ENCODE data around the gene AUP1. TPM values are rescaled to one million over a fixed set of nuclear protein-coding genes. Genes with fewer than 3 reads are reported as not detected.
A peak's percentile ranks its signal among the peaks of the same experiment; 100 is the strongest.

Gene AUP1
- polyA plus RNA-seq, 6 donors from 2014 or later, result 83.3 to 155 (median 99.9) TPM

DNA sequence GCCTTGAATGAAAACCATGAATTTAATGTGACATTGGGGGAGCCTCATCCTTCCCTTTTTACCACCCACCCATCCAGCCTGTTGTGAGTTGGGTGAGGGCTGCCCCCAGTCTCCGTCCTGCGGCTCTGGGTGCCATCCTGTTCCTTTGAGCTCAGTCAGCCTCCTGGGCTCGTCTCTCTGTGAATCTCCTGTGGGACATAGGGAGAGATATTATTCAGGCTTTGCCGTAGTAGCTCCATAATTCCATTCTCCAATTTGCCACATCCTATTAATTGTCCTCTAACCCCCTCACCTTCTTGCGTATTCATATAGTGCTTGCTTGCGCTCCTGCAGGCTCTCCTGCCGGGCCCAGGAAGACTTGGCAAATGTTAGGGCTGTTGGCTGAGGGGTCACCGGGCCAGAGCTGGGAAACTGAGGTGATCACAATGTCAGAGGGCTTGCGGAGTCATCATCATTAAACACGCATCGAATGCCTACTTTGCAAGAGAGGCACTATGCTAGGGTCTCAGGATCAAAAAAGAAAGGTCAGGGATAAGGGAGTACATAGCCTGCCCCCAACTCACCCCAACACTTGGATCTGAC is 2.8 kb downstream of the AUP1 start:
- Mint-ChIP-seq H3K4me3 (peak overlapping the region; percentile 35 to 86 (median 46)), H3K9me3 (no peaks in the 10 kb centered on the region), H3K4me1 (peaks cover 38 to 45% (median 43%) of the 10 kb centered on the region in 3 donors), H3K27ac (peak overlapping the region; percentile 41 to 98 (median 92)), H3K27me3 (peaks cover 7 to 8% (median 7%) of the 10 kb centered on the region in 3 donors), H3K36me3 (peaks cover 16 to 20% of the 10 kb centered on the region in 2 donors)
- ATAC-seq (ENCODE audit: low read depth in 2 of 2) (no peak), DNase-seq (no peak)

DNA sequence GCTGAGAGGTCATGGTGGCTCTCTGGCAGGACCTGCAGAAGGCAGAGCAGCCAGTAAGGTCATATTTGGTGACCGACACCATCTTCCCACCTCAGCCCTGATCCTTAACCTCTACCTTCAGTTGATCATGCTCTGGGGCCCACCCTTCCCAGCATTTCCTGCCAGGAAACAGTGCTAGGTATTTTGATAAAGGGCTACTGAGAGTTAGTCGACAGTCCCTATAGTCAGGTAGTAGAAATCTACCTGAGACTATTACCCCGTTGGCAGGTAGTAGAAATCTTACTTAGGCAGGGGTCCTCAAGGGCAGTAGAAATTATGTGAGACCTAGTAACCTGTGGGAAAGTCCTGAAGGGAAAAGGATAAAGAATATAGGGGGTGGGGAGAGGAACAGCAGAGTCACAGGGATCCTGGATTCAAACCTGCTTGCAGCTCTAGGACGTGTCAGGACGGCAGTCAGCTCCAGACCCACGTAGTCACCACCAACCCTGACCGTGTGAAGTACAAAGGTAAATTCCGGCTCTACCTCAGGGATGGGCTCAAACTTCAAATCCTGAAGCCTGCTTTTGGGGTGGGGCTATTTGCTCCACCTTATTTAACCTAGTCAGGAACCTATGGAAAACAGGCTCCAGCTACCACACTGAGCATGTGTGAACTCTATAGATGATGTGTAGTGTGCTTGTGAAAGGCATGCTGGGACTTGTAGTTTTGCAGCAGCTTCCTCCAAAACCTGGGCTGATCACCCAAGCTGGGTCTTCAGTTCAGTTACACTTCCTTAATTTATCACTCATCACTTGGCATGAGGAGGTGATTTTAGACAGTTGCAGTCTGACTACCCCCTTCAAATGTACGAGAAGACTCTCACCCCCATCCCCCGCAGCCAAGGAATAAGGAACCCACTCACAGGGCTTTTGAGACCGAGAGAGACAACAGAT is 3.5 kb downstream of the AUP1 start, which contains the start of gene DQX1:
Gene DQX1, minus strand, starts transcription at position 515 of the 932 bp plus-strand sequence. Its CDS starts 502 bp downstream, at position 13.
- Mint-ChIP-seq H3K27ac (peak within 1 kb of the TSS; percentile 41 to 98 (median 92)), H3K4me3 (peak within 1 kb of the TSS; percentile 35 to 86 (median 46)), H3K4me1 (peaks cover 30 to 38% (median 37%) of the 10 kb centered on the region in 3 donors), H3K36me3 (peaks cover 16 to 23% of the 10 kb centered on the region in 2 donors), H3K9me3 (no peaks in the 10 kb centered on the region), H3K27me3 (peaks cover 12 to 15% (median 15%) of the 10 kb centered on the region in 3 donors)
- peak; percentile 24 to 32 for ATAC-seq (ENCODE audit: low read depth in 2 of 2)
- DNase-seq, result peak; percentile 69

DNA sequence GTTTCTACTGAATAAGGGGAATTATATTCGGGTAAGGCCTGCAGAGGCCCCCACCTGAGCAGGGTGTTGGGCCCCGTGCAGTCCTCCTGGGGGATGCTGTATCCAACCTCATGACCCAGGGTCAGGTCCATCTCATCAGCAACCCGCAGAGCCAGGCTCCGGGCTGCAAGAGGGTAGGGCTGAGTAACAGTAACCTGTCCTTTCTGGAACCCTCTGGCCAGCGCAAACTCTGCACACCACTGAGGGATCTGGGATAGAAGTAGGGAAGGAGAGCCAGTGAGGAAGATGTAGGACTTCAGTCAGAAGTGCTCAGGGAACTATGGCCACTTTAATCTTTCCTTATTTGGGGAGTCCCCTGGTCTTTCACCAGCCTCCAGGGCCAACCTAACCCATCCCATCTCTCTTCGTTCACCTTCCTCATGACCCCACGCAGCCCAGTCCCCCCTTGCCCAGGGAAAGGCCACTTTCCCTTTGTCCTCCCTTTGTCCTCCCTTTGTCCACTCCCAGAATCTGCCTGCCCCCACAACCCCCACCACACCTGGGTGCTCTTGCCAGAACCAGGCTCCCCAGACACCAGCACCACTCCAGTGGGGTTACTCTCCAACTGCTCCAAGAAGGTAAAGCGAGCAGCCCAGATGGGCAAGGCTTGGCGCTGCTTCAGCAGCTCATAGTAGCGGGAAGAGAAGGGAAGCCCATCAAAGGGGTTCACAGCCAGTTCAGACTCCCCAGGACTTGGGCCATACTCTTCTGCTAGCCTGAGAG is 4.4 kb downstream of the AUP1 start:
- H3K27ac Mint-ChIP-seq, result peak overlapping the region in 1 of 6 donors; percentile 44
- peak overlapping the region in 1 of 8 donors; percentile 4 for H3K4me3 Mint-ChIP-seq
- DNase-seq, result no peak
- H3K9me3 Mint-ChIP-seq, result no peaks in the 10 kb centered on the region
- H3K27me3 Mint-ChIP-seq, result peaks cover 18 to 24% (median 23%) of the 10 kb centered on the region in 3 donors
- no peak for ATAC-seq (ENCODE audit: low read depth in 2 of 2)
- H3K36me3 Mint-ChIP-seq, result peaks cover 16 to 23% of the 10 kb centered on the region in 2 donors
- peaks cover 25 to 32% (median 31%) of the 10 kb centered on the region in 3 donors for H3K4me1 Mint-ChIP-seq

DNA sequence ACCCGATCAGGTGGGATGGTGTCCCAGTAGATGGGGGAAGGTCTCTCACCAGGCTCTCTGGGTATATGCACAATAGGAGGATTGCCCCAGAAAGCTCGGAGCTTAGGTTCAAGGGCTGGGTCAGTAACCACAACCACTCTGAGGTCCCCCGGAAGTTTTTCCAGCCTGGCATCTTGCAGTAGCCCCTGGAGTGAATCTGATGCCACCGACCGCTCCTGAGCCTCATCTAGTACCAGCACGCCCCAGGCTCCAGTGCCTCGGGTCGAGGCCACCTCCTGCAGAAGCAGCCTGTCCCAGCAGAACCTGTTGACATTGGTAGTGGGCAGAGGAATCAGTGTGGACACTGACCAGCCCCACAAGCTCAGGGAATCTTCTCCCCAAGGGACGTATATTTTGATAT is 5.5 kb downstream of the AUP1 start:
- Mint-ChIP-seq H3K27ac (no peak overlapping the region), H3K36me3 (peaks cover 16 to 23% of the 10 kb centered on the region in 2 donors), H3K4me1 (peaks cover 23 to 31% (median 29%) of the 10 kb centered on the region in 3 donors), H3K27me3 (peaks cover 27 to 35% (median 35%) of the 10 kb centered on the region in 3 donors), H3K9me3 (no peaks in the 10 kb centered on the region), H3K4me3 (peak overlapping the region in 1 of 8 donors; percentile 21)
- DNase-seq, result no peak
- ATAC-seq (ENCODE audit: low read depth in 2 of 2), result no peak

DNA sequence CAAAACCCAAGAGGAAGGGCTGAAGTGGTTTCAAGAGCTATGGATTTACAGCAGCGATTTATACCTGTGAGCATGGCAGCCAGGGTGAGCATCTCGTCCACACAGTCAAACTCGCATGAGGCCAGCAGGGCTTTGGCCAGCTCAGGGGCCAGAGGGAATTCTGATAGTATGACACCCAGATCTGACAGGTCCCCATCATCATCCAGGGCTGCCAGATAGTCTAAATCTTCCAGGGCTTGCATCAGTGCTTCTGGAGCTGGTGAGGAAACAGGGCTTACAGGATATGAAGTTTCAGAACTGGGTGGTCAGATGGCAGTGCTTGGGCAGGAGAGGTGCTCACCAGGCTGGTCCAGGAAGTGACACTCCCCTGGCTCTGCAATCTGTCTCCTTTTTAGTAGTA is 7.0 kb downstream of the AUP1 start:
- Mint-ChIP-seq H3K4me3 (no peak overlapping the region), H3K4me1 (peaks cover 14 to 19% (median 15%) of the 10 kb centered on the region in 3 donors), H3K27ac (no peak overlapping the region), H3K36me3 (peaks cover 12 to 23% of the 10 kb centered on the region in 2 donors), H3K9me3 (no peaks in the 10 kb centered on the region), H3K27me3 (peaks cover 42 to 50% (median 50%) of the 10 kb centered on the region in 3 donors)
- DNase-seq, result no peak
- no peak for ATAC-seq (ENCODE audit: low read depth in 2 of 2)

DNA sequence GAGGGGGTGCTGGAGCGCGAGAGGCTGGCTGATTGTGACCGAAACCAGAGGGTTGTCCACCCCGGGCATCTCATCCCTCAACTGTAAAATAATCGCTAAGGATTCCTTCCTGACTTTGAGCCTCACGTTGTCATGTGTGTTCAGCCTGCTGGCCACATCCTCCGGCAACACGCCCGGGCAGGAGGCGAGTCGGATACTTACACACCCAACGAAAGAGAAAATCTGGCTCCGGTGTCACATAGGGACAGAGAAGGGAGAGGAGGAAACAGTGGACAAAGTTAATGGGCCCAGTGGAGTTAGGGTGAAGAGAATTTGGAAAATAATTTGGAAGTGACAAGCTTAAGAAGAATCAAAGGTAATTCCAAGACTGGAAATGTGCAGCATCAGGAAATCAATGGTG is 12.9 kb downstream of the AUP1 start:
- no peak for ATAC-seq (ENCODE audit: low read depth in 2 of 2)

DNA sequence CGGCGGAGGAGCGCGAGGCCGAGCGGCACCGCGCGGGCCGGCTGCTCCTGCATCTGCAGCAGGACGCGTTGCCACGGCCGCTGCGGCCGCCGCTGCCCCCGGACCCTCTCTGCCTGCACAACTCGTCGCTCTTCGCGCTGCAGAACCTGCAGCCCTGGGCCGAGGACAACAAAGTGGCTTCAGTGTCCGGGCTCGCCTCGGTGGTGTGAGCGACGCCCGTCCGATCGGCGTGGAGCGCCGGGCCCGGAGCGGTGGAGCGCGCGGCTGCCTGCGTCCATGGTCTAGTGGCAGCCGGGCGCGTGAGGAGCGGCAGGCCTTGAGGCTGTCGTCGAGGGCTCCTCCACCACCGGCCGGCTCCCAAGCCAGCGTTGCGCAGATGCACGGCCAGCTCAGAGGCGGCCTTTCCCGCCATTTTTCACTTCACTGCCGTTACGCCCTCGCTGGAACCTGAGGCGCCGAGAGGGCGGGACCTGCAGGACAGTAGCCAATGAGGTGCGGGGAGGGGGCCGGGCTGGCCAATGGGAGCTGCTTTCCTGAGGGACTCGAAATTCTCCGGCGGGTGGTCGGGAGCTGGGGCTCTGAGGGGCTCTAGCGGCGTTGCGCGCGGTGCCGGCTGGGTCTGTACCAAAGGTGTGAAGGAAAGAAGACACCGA is 13.4 kb downstream of the AUP1 start:
- Mint-ChIP-seq H3K27me3 (peaks cover 71 to 93% (median 80%) of the 10 kb centered on the region in 3 donors), H3K36me3 (no peaks in the 10 kb centered on the region), H3K4me3 (peak overlapping the region; percentile 70 to 91 (median 86)), H3K9me3 (no peaks in the 10 kb centered on the region), H3K27ac (no peak overlapping the region), H3K4me1 (peaks cover 13 to 27% (median 25%) of the 10 kb centered on the region in 3 donors)
- ATAC-seq (ENCODE audit: low read depth in 2 of 2) (peak; percentile 77 to 79), DNase-seq (peak; percentile 64)

More for the DNA sequence above, 12.9 kb downstream of the AUP1 start:
- H3K9me3 Mint-ChIP-seq, result no peaks in the 10 kb centered on the region
- no peak overlapping the region for H3K27ac Mint-ChIP-seq
- H3K36me3 Mint-ChIP-seq, result peaks cover 0 to 3% of the 10 kb centered on the region in 2 donors
- peaks cover 13 to 27% (median 25%) of the 10 kb centered on the region in 3 donors for H3K4me1 Mint-ChIP-seq
- H3K27me3 Mint-ChIP-seq, result peaks cover 69 to 93% (median 80%) of the 10 kb centered on the region in 3 donors
- no peak for DNase-seq
- H3K4me3 Mint-ChIP-seq, result peak overlapping the region; percentile 70 to 91 (median 86)

DNA sequence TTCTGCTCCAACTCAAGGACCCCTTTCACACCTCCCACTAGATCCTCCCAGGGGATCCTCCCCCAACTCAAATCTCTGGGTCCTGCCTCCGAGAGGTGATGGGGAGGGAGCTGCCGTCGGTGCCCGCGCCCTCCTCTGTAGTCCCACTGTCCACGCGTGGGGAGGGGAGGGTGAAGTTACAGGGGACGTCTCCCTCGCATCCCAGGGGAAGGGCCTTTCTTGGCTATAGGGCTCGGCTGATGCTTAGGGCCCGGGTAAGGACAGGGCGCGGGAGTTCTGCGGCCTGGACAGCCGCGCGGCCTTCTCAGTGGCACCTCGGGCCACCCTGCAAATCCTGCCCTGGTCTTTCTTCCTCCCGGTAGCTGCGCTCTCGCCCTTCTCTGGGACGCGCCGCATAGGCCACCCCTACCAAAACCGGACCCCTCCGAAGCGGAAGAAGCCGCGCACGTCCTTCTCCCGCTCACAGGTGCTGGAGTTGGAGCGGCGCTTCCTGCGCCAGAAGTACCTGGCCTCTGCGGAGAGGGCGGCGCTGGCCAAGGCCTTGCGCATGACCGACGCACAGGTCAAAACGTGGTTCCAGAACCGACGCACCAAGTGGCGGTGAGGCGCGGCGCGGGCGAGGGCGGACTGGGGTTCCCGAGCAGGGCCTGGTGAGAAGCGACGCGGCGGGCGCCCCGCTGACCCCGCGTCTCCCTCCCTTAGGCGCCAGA is 14.1 kb downstream of the AUP1 start:
- H3K27ac Mint-ChIP-seq, result peak overlapping the region in 1 of 6 donors; percentile 92
- H3K4me1 Mint-ChIP-seq, result peaks cover 13 to 27% (median 25%) of the 10 kb centered on the region in 3 donors
- H3K27me3 Mint-ChIP-seq, result peaks cover 70 to 91% (median 79%) of the 10 kb centered on the region in 3 donors
- no peaks in the 10 kb centered on the region for H3K36me3 Mint-ChIP-seq
- ATAC-seq (ENCODE audit: low read depth in 2 of 2) (peak; percentile 17 to 21), DNase-seq (no peak)
- no peaks in the 10 kb centered on the region for H3K9me3 Mint-ChIP-seq
- H3K4me3 Mint-ChIP-seq, result peak overlapping the region; percentile 59 to 89 (median 79)

DNA sequence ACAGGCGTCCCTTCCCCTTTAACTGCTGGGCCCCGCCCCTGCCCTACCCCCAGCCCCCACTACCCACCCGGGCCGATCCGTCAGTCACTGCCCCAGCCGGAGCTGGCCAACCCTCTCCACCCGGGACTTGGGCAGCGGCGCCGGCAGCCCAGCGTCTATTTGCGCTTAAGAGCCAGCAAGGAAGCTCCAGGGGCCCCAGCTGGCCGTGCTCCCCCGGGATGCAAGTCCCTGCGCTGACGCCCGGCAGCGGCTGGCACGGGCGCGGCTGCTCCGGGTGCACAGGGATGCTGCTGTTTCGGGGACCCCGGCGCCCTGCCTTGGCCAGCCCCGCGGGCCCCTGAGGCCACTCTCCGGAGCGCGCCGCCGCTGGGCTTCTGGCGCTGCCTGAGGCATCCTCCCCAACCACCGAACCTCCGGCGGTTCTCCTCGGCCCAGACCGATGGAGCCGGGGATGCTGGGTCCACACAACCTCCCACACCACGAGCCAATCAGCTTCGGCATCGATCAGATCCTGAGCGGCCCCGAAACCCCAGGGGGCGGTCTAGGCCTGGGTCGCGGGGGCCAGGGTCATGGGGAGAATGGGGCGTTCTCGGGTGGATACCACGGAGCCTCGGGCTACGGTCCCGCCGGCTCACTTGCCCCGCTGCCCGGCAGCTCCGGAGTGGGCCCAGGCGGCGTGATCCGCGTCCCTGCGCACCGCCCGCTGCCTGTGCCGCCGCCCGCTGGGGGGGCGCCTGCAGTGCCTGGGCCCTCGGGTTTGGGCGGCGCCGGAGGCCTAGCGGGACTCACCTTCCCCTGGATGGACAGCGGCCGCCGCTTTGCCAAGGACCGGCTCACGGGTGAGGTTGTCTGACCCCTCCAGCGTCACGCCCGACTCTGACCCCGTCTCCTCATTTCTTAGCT is 14.9 kb downstream of the AUP1 start, which contains the start of gene TLX2:
Gene TLX2, plus strand, starts transcription at position 83 of the 903 bp plus-strand sequence. Its CDS starts 357 bp downstream, at position 440.
- Mint-ChIP-seq H3K36me3 (no peaks in the 10 kb centered on the region), H3K4me1 (peaks cover 13 to 27% (median 25%) of the 10 kb centered on the region in 3 donors), H3K9me3 (peaks cover 0 to 3% (median 0%) of the 10 kb centered on the region in 7 donors), H3K27ac (peak within 1 kb of the TSS in 2 of 6 donors; percentile 33 to 92), H3K27me3 (peaks cover 64 to 89% (median 78%) of the 10 kb centered on the region in 3 donors), H3K4me3 (peak within 1 kb of the TSS; percentile 59 to 89 (median 79))
- ATAC-seq (ENCODE audit: low read depth in 2 of 2) (peak; percentile 22 to 28), DNase-seq (peak; percentile 24)

DNA sequence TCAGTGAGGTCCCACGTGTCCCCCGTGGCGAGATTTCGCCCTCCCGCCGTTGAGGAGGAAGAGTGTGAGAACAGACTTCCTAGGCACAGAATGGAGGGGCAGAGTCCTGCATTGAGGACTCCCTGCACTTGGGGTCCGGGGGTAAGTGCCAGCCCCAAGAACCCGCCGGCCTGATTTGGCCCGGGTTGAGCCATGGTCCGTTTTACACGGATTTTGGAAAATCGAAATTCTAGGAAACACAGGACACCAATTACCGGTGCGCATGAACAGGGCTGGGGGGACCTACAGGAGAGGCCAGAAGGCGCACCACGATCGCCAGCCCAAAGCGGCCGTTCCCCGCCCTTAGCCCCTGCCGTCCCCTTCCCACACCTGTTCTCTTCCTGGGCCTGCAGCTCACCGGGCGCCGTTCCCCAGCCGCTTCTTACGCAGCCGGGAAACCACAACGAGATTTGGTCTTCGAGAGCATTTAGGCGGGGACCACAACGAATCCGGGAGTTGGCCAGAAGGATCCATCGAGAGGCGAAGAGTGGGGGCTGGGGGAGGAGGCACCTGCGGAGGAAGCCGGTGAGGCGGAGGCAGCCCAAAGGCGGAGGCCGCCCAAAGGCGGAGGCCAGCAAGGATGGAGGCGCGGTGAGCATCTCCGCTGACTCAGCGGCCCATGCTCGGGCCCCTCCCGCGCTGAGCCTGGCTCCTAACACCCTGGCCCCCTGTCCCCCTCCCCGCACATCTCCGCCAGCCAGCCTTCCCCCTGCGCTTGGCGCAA is 15.7 kb downstream of the AUP1 start:
- H3K27ac Mint-ChIP-seq, result peak overlapping the region in 2 of 6 donors; percentile 33 to 80
- no peaks in the 10 kb centered on the region for H3K36me3 Mint-ChIP-seq
- H3K4me1 Mint-ChIP-seq, result peaks cover 13 to 27% (median 26%) of the 10 kb centered on the region in 3 donors
- peaks cover 0 to 3% (median 0%) of the 10 kb centered on the region in 7 donors for H3K9me3 Mint-ChIP-seq
- no peak for ATAC-seq (ENCODE audit: low read depth in 2 of 2)
- H3K27me3 Mint-ChIP-seq, result peaks cover 57 to 83% (median 72%) of the 10 kb centered on the region in 3 donors
- DNase-seq, result no peak
- peak overlapping the region; percentile 12 to 63 (median 42) for H3K4me3 Mint-ChIP-seq
